Thymus (tissue), 11 donors: Measurements from ENCODE around the gene LRRC61. TPM values are rescaled to one million over a fixed set of nuclear protein-coding genes. Genes with fewer than 3 reads are reported as not detected.
A peak's percentile ranks its signal among the peaks of the same experiment; 100 is the strongest.

Experiments
- DNase-seq, 9 donors: peaks; one replicate each; pipeline ENCODE4 v3.0.0-alpha.2; 2013; ENCODE audit warnings: low spot score in 9 of 9, low read depth in 6 of 9, missing footprints in 1 of 9
- H3K27ac ChIP-seq, 2 donors: one replicate each; pipeline ENCODE4 v1.5.1; 2013; ENCODE audit warnings: control low read depth in 1 of 2, low read depth in 1 of 2, low read length in 1 of 2, mild to moderate bottlenecking in 1 of 2, moderate library complexity in 1 of 2
- H3K27me3 ChIP-seq, 2 donors: one replicate each; pipeline ENCODE4 v1.5.1; 2013; ENCODE audit warnings: low read length in 1 of 2; ENCODE audit not compliant: control insufficient read depth in 2 of 2, insufficient read depth in 1 of 2
- H3K36me3 ChIP-seq, 2 donors: one replicate each; pipeline ENCODE4 v1.5.1; 2013; ENCODE audit warnings: low read length in 1 of 2, mild to moderate bottlenecking in 1 of 2, moderate library complexity in 1 of 2; ENCODE audit not compliant: control insufficient read depth in 2 of 2, insufficient read depth in 2 of 2
- H3K4me1 ChIP-seq, 2 donors: one replicate each; pipeline ENCODE4 v1.5.1; 2013; ENCODE audit warnings: low read length in 2 of 2; ENCODE audit not compliant: control insufficient read depth in 2 of 2, insufficient read depth in 2 of 2
- H3K4me3 ChIP-seq, 2 donors: one replicate each; pipeline ENCODE4 v1.5.1; 2013; ENCODE audit warnings: low read length in 2 of 2, control low read depth in 1 of 2, mild to moderate bottlenecking in 1 of 2
- H3K9me3 ChIP-seq, 2 donors: one replicate each; pipeline ENCODE4 v1.5.1; 2013; ENCODE audit warnings: low read length in 1 of 2, mild to moderate bottlenecking in 1 of 2; ENCODE audit not compliant: control insufficient read depth in 2 of 2, insufficient read depth in 1 of 2
- WGBS: extraction: QIAGEN DNeasy Blood & Tissue Kit; methylation state at CpG from one replicate; pipeline ENCODE4 v1.1.7; 2013; 5-methylcytosine and 5-hydroxymethylcytosine counted together
- polyA plus RNA-seq: library from polyadenylated mRNA; stranded (reverse); fragments of 200-250 nt; gene quantifications from one replicate; pipeline ENCODE4 v1.2.3, GENCODE V29; 2013
- total RNA-seq: library from RNA; stranded (reverse); fragments of 120-200 nt; gene quantifications from one replicate; pipeline ENCODE4 v1.2.4, GENCODE V29; 2013
- donor health status: healthy.

LRRC61 gene
- total and polyA plus RNA-seq, 2 donors: 11.3 to 17.2 TPM

DNA sequence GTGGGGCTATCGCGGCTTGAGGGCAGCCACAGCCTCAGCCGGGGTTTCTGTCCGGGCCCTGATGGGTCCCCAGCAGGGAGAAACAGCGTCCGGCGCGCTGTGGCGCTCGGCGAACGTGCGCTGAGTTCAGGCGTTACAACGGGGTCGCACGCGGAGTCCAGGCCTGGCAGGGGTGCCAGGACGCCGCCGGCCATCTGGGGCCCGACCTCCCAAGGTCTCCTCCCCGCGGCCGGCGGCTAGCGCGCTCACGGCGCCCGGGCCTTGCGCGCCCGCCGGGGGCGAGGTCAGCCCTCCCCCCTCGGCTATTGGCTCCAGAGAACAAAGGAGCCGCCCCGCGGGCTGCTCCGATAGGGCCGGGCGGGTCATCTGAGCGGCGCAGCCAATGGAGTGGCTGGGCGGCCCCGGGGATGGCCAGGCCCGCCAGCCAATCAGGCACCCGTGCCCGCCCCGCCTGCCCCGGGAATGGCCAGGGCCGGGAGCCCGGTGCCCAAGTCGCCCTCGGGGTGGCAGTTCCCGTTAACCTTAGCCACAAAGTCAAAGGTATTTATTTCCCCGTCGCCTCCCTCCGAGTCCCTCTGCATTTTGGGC lies 55.8 kb downstream of the LRRC61 start, which contains the start of gene ZNF775:
Gene ZNF775, plus strand, starts transcription at position 478 of the 588 bp plus-strand sequence. CDS start 9,141 bp downstream, outside the sequence.
- Histone ChIP-seq H3K9me3 (peaks cover 0 to 8% of the 10 kb centered on the region in 2 donors), H3K27me3 (no peaks in the 10 kb centered on the region), H3K36me3 (peaks cover 0 to 8% of the 10 kb centered on the region in 2 donors), H3K4me3 (peak within 1 kb of the TSS; percentile 88 to 89), H3K4me1 (peaks cover 52 to 84% of the 10 kb centered on the region in 2 donors), H3K27ac (peak within 1 kb of the TSS; percentile 86 to 92)
- WGBS: under 1% methylated on average over 60 of the region's 60 CpGs
- peak in 7 of 9 donors; percentile 76 to 96 (median 90) for DNase-seq

DNA sequence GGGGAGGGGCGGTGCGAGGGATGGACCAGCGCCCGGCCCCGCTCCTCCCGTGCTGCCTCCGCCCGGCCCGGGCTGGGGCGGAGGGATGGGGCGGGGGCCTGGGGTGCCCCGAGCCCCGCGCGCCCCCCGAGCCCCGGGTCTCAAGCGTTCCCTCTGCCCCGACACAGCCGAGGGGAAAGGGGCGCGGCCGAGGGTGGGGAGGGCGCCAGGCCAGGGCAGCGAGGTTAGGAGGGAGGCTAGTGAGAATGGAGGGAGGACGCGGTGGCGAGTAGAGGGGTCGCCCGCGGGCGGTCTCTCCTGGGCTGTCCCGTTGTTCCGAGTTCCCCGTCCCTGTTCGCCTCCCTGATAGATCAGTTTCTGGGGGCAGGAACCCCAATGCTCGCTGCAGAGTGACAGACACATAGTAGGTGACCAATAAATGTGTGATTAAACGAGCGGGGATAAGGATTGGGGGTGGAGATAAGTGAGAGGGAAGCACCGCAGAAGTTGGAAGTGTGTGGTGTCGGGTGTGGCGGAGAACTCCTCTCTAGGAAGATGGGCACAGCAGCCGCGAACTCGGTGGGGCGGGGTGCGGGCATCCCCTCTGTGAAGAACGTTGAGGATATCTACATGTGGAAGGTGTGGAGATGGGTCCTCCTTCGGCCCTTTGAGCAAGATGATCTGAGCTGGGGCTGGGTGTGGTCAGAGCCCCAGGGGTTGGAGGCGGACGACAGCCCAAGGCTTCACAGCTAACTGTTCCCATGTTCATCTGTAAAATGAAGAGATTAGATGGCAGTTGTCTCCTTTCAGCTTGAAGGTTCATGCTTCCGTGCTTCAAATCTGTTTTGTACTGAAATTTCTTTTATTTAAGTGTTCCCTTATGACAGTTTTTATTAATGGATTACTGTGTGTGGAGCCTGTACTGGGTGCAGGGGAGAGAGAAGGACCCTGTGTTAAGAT lies 56.6 kb downstream of the LRRC61 start:
- Histone ChIP-seq H3K4me3 (peak overlapping the region; percentile 88 to 89), H3K4me1 (peaks cover 52 to 84% of the 10 kb centered on the region in 2 donors), H3K9me3 (peaks cover 0 to 10% of the 10 kb centered on the region in 2 donors), H3K36me3 (peaks cover 0 to under 1% of the 10 kb centered on the region in 2 donors), H3K27ac (peak overlapping the region; percentile 67 to 92), H3K27me3 (no peaks in the 10 kb centered on the region)
- 3% methylated on average over 52 of the region's 52 CpGs for WGBS
- no peak for DNase-seq

DNA sequence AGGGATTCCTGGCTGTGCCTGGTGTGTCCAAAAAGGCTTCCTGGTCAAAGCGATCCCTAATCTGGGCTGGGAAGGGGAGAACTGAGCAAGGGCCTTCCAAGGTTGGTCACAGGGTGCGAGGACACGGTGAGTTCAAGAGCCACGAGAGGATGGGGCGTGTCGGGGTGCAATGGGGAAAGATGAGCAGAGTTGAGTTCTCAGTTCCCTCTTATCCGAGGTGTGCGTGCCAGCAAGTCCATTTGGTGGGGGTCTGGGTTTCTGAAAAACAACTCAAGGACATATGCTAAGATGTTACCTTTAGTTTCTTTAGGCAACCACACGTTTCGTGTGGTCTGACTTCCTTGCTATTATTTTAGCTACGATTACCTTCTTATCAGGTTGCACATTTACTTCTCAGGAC lies 57.3 kb downstream of the LRRC61 start:
- peak overlapping the region; percentile 9 to 11 for H3K27ac ChIP-seq
- H3K4me1 ChIP-seq: peaks cover 52 to 88% of the 10 kb centered on the region in 2 donors
- peaks cover 0 to 10% of the 10 kb centered on the region in 2 donors for H3K9me3 ChIP-seq
- H3K4me3 ChIP-seq: peak overlapping the region; percentile 88 to 89
- no peak for DNase-seq
- peaks cover 0 to 3% of the 10 kb centered on the region in 2 donors for H3K36me3 ChIP-seq
- 90% methylated on average over 11 of the region's 11 CpGs for WGBS
- no peaks in the 10 kb centered on the region for H3K27me3 ChIP-seq

DNA sequence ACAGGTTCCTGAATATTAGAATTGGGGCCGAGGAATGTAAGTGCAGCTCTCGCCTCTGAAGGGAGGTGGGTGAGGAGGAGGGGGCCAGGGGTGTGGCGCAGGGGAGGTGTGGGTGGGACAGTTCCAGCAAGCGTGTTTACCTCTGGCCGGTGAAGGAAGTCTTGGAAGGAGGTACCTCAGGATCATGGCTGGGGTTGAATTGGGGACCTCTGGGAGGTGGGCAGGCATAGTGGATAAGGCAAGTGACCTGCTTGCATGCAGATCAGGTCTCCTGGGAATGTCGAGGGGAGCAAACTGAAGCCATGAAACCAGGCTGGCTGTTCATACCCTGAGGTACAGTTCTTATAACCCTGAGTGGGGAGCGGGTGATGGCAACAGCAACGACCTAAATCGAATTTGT lies 57.9 kb downstream of the LRRC61 start:
- H3K9me3 ChIP-seq: peaks cover 0 to 10% of the 10 kb centered on the region in 2 donors
- 89% methylated on average over 9 of the region's 9 CpGs for WGBS
- peaks cover 51 to 88% of the 10 kb centered on the region in 2 donors for H3K4me1 ChIP-seq

DNA sequence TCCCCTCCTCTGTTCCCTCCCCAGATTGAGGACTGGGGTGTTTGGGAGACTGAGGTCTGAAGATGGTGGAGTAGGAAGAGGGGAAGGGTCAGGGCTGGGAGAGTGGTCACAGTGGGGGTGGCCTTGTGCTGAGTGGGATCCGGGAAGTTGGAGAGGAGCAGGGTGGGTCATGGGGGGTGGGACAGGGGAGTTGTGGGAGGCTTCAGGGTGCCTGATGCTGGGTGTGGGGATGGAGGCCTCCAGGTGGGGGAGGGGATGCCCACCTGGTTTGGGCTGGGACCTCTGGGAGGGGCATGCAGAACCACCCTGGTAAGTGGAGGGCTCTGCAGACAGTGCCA lies 58.6 kb downstream of the LRRC61 start:
- WGBS: 100% methylated on average over 1 of the region's 1 CpG
- Histone ChIP-seq H3K27me3 (no peaks in the 10 kb centered on the region), H3K27ac (peak overlapping the region in 1 of 2 donors; percentile 53), H3K4me3 (no peak overlapping the region), H3K9me3 (peaks cover 0 to 10% of the 10 kb centered on the region in 2 donors), H3K36me3 (peaks cover 0 to 6% of the 10 kb centered on the region in 2 donors), H3K4me1 (peaks cover 45 to 87% of the 10 kb centered on the region in 2 donors)
- DNase-seq: no peak

More for the DNA sequence above, 57.9 kb downstream of the LRRC61 start:
- H3K27me3 ChIP-seq: no peaks in the 10 kb centered on the region
- DNase-seq: no peak
- H3K36me3 ChIP-seq: peaks cover 0 to 6% of the 10 kb centered on the region in 2 donors
- H3K27ac ChIP-seq: peak overlapping the region in 1 of 2 donors; percentile 8
- H3K4me3 ChIP-seq: no peak overlapping the region

DNA sequence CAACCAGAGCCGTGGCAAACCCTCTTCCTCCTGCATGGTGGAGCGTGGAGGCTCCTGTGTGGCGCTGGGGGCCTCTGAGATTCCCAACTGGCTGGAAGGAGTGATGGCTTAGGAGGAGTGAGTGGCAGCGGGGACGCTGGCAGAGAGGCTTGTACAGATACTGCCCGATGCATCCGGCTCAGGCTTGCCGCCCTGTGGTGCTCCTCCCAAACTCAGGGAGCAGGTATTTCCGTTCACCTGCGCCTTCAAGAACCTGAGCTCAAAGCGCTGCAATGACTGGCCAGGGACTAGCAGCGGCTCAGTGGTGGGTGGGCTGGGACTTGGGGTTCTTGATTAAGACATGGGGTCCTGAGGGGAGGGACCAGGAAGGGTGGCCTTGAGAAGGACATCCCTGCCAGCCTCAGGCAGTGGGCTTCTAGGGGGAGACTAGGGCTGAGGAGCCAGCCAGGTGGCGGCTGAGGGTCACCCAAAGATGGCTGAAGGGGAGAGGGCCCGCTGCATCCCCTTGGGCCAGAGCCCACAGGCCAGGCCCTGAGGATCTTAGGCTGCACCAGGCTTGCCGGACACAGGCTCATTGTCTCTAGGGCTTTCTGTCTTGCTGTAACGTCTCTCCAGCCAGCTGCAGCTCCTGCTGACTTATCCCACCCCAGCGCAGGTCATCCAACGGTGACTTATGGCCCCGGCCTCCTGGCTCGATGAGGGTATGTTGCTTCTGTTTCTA lies 59.1 kb downstream of the LRRC61 start:
- Histone ChIP-seq H3K4me1 (peaks cover 41 to 83% of the 10 kb centered on the region in 2 donors), H3K9me3 (peaks cover 0 to 10% of the 10 kb centered on the region in 2 donors), H3K27me3 (no peaks in the 10 kb centered on the region), H3K4me3 (no peak overlapping the region), H3K27ac (peak overlapping the region in 1 of 2 donors; percentile 58), H3K36me3 (peaks cover 0 to 6% of the 10 kb centered on the region in 2 donors)
- WGBS: 93% methylated on average over 20 of the region's 20 CpGs
- DNase-seq: no peak

DNA sequence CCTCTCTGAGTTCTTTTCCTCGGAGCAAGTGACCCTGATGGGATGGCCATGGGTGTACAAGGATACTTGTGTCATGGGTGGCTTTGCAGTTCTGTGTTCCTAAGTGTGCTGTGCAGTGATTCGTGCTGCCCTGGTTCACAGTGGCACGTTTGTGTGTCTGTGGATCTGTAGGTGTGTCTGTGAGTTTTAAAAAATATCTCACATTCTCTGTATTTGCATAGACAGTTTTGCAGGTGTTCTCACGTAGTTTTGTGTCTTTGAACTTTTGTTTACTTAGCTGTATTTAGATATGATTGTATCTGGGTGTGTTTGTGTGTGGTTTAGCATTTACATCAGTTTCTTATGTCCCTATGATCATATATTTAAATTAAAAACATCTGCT lies 59.7 kb downstream of the LRRC61 start:
- no peaks in the 10 kb centered on the region for H3K27me3 ChIP-seq
- H3K27ac ChIP-seq: peak overlapping the region in 1 of 2 donors; percentile 78
- H3K4me3 ChIP-seq: no peak overlapping the region
- WGBS: 61% methylated on average over 4 of the region's 4 CpGs
- peaks cover 37 to 78% of the 10 kb centered on the region in 2 donors for H3K4me1 ChIP-seq
- H3K9me3 ChIP-seq: peaks cover 0 to 10% of the 10 kb centered on the region in 2 donors
- peaks cover 0 to 6% of the 10 kb centered on the region in 2 donors for H3K36me3 ChIP-seq
- no peak for DNase-seq

DNA sequence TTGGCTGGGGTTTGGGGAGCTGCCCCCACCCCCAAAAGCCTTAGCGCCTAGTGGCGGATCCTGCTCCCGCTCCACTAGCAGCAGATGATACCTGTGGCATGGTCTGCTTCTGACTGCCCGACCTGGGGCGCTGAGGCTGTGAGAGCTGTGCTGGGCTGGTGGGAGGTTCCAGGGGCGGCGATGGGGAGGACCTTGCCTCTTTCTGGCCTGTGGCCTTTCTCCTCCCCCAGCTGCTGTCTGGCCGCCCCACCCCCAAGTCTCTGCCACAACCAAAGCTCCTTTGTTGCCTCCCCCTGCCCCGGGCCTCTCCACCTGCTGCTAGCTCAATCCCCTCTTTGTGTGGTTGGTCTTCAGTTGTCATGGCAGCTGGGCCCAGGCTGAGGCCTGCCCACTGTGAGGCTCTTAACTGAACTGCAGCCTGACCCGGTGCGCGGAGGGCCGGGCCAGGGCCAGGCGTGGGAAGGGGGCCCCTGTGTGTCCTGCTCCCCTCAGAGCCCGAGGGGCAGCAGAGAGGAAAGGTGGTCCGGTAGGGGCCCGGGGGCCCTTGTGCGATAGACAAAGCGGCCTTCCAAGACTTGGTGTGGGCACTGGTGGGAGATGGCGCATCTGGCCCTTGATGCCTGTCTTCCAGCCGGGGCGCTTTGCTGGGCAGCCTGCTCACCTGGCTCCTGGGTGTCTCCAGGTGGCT lies 60.7 kb downstream of the LRRC61 start:
- Histone ChIP-seq H3K4me1 (peaks cover 33 to 70% of the 10 kb centered on the region in 2 donors), H3K36me3 (peaks cover 6 to 14% of the 10 kb centered on the region in 2 donors), H3K27ac (peak overlapping the region in 1 of 2 donors; percentile 78), H3K4me3 (no peak overlapping the region), H3K9me3 (peaks cover 0 to 6% of the 10 kb centered on the region in 2 donors), H3K27me3 (no peaks in the 10 kb centered on the region)
- DNase-seq: peak in 1 of 9 donors; percentile 59
- WGBS: 87% methylated on average over 22 of the region's 22 CpGs
